ENCODE results near the gene CDC42SE2.

The CDC42SE2 gene, protein sequence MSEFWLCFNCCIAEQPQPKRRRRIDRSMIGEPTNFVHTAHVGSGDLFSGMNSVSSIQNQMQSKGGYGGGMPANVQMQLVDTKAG
- 538 to 703 reads per million in 2 donors for total RNA-seq

DNA sequence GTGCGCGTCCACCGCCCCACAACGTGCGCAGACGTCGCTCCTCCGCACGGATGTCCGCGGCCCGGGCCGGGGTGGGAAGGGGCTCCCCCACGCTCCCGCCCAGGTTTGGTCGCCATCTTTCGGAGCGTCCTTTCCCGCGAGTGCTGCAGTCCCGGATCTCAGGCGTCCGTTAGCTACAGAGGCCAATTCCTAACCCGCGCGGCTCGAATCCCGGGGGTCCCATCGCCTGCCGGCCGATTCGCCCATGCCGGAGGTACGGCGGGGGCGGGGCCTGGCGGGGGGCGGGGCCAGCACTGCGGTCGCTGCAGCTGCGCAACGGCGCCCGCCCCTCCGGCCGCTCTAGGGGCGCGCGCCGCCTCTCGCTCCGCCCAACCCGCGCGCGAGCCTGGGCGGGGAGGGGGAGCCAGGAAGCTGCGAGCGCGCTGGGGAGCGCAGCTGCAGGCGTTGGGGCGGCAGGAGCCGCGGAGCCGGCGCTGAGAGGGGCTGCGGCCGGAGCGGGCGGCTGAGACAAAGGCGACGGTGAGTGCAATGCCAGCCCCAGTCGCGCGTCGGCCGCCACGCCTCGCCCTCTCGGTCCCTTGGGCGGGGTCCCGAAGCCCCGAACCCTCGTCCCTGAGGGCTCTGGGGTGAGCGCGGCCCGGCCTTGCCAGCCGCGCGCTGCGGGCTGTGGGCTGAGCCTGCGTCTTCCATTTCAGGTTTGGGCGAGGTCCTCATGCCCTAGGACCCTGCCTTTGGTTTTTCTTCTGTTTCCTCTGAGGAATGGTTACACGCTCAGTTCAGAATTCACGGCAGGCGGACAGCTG, at the start of gene CDC42SE2:
TSS of gene CDC42SE2 (plus strand) at position 406 of the 803 bp plus-strand sequence. CDS start 95,441 bp downstream, outside the sequence.
- DNase-seq = peak; percentile 78

DNA sequence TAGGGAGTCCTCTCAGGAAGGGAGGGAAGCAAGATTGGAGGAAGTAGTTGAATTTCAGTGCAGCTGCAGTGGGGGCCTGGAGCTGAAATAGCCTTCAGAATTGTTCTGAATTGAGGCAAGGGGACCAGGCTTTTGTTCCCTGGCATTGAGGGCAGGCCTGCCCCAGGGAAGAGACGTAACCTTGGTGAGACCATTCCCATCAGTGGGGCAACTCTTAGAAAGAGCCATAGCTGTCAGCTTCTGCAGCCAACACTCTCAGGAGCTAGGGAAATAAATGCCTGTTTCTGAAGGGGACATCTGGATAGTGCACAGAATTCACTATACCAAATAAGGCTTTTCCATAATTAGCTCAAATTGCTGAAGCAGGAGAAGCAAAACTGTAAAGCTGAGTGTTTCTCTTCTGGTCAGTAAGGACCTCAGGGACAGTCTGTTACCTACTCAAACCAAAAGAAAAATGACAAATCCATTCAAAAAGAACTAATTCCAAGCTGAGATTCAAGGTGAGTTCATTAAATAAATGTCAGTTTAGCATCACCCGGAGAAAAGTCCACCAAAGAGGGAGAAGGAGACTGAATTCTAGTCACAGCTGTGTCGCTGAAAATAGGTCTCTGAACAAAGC, 49.1 kb upstream of the CDC42SE2 start:
- no peak for DNase-seq

DNA sequence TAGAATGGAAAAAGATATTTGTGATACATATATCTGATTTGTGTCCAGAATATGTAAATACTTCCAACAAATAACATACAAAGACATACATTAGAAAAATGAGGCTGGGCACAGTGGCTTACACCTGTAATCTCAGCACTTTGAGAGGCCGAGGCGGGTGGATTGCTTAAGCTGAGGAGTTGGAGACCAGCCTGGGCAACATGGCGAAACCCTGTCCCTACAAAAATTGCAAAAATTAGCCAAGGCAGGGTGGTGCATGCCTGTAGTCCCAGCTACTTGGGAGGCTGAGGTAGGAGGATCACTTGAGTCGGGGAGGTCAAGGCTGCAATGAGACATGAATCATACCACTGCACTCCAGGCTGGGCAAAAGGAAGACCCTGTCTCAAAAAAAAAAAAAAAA, 46.1 kb upstream of the CDC42SE2 start:
- no peak for DNase-seq

DNA sequence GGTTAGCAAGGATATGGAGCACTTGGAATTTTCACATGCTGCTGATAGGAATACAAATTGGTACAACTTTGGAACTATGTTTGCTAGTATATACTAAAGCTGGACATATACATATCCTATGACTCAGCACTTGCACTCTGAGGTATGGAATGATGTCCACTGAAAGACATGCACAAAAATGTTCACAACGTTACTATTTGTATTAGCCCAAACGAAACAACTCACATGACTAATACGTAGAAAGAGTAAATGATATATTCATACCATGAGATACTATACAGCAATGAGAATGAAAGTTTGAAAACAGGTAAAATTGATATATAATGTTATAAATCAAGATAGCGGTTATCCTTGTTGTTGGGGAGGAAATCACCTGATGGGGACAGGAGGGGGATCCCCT, 45.5 kb upstream of the CDC42SE2 start:
- no peak for DNase-seq

DNA sequence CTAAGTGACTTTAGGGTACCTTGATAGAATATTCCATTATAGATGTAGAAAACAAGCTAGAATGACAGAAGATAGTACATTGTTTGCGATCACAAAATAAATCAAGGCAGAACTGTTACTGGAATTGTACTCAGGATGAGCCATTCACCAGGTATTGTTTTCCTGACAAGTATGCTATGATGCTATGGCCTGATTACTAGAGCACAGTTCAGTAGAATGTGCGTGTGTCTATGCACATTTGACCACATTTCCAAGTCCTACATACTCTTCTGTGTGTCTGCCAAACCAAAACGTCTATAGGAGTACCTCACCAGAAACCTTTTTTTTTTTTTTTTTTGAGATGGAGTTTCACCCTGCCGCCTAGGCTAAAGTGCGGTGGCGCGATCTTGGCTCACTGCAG, 43.3 kb upstream of the CDC42SE2 start:
- DNase-seq = no peak

DNA sequence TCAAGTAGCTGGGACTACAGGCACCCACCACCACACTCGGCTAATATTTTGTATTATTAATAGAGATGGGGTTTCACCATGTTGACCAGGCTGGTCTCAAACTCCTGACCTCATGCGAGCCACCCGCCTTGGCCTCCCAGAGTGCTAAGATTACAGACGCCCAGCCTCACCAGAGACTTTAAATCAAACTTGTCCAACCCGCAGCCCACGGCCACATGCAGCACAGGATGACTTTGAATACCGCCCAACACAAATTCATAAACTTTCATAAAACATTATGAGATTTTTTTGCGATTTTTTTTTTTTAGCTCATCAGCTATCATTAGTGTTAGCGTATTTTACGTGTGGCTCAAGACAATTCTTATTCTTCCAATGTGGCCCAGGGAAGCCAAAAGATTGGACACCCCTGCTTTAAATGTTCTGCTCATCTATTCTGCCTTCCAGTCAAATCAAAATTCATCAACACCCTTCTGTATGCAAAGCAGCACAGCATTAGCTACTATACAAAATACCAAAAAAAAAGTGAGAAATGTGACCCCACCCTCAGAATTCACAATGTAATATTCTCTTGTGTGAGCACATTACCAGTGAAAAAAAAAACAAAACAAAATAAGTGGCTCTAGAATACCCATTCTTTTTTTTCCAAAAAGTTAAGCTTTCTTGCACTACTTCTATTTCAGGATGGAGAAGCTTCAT, 42.7 kb upstream of the CDC42SE2 start:
- no peak for DNase-seq

DNA sequence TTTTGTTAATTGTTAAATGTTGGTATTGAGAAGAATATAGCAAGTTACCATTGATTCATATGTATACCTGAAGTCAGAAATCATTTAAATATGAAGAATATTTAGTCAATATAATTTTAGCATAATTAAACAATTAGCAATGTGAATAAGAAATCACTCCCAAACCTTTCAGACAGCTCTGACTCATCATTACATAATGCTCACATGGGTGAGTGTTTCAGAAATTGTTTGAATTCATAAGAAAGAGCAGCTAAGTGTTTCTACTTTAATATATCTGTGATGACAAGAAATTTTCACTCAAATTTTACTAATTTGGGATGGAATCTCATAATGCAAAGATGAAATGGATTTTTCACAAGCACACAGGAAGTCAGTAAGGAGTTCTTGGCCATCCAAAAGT, 42.0 kb upstream of the CDC42SE2 start:
- no peak for DNase-seq

DNA sequence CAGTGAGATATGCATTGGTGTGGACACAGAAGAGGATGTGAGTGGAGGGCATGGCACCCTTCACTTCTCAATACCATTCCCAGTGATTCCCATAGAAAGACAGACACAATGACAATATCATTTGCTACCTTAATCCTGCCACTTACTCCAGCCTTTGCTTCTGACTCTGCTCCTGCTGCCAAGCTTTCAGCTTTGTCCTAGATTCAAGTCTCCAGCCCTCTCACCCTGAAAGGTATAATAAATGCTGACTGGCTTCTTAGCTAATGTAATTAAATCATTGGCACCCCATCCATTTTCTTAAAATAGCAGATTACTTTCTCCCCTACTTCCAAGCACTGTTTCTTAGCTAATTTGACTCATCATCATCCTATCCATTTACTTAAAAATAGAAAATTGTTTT, 41.1 kb upstream of the CDC42SE2 start:
- no peak for DNase-seq

DNA sequence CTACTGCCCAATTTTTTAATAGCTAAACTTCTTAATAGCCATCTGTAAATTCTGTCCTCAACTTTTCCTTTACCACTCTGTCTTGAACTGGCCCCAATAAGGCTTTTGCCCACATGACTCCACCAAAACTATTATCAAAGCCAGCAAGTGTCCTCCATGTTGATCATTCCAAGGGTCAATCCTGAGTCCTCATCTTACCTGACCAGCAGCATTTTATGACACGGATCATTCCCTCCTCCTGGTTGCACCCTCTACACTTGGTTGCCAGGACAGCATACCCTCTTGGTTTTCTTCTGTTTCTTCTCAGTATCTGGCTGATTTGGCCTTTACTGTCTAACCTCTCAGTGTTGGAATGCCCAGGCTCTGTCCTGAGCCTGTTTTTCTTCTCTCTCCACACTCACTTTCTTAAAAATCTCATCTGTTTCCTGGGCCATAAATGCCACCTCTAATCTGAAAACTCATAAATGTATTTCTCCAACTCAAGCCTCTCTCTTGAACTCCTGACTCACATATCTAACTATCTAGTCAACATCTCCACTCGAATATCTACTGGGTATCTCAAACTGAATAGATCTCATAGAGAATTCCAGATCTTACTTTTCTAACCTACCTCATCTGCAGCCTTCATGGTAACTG, 40.0 kb upstream of the CDC42SE2 start:
- DNase-seq = no peak

DNA sequence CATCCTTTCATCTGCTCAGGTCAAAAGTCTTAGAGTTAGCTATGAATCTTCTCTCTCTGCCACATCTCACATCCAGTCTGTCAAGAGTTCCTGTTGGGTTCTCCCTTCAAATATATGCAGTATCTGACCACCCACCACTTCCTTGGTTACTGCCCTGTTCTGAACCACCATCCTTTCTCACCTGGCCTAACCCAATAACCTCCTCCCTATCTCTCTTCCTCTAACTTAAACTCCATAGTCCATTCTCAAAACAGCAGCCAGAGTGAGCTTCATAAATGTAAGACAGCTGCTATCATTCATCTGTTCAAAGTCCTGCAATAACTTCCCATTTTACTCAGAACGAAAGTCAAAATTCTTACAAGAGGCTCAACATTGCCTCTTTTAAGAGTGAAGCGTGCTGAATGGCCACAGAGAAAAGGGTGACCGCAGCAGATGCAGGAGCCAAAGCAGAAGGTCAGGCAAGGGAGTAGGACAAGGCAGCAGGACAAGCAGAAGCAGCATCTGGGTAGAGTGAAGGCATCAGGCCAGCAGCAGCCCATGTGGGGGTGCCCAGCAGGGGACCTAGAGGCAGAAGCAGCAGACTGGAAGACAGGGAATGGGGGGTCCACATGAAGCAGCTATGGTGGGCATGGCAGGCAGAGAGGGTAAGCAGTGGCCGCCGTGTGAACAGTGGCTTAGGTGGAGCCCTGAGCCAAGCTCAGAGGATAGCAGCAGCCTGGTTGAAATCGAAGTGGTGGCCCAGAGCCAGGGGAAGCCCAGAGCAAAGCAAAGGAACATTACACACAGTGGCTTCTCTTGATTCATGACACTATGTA, 39.3 kb upstream of the CDC42SE2 start:
- no peak for DNase-seq

DNA sequence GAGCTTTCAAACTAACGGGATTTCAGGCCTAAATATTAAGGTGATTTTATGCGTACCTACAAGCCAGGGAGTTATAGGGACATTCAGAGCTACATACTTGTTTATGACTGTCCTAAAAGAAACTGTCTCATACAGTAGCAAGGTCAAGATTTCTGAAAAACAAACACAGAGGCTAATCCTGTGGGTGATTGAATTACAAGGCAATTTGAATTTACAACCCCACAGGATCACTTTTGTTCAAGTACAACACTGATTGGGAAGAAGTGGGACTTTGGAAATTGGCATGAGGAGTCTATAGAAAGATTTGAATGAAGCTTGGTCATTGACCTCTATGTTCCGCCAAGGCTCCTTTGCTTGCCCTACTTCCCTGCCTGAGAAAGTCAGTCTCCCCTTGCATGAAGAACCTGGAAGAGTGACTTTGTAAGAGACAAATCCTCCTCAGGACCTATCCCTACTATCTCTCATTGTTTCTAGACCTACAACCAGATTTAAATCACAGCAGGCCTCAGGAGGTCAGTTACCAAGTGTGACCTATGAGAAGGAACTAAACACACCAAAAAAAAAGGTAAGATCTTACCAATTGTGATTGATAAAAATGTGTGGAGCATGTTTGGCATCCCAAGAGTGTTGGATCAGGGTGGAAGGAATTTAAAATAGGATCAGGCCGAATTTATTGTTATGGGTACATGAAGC, 38.4 kb upstream of the CDC42SE2 start:
- no peak for DNase-seq

DNA sequence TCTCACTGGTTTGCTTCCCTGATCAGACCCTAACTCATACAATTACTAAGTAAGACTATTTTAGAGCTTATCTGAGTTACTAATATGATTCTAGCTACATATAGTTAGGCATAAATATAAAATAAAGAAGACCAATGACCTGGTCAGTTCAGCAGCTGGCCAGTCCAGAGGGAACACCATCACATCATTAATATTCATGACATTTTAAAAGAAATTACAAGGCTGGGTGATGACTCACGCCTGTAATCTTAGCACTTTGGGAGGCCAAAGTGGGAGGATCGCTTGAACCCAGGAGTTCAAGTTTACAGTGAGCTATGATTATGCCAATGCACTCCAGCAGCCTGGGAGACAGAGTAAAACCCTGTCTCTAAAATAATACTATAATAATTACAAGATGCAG, 37.0 kb upstream of the CDC42SE2 start:
- no peak for DNase-seq

DNA sequence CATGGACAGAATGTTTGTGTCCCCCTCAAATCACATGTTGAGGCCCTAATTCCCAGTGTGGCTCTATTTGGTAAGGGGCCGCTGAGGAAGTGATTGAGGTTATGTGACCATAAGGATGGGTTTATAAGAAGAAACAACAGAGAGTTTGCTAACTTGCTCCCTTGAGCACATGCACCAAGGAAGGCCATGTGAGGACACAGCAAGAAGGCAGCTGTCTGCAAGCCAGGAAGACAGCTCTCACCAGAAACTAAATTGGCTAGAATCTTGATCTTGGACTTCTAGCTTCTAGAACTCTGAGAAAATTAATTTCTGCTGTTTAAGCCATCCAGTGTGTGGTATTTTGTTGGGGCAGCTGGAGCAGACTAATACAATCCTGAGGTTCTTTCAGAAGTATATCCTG, 35.2 kb upstream of the CDC42SE2 start:
- no peak for DNase-seq

DNA sequence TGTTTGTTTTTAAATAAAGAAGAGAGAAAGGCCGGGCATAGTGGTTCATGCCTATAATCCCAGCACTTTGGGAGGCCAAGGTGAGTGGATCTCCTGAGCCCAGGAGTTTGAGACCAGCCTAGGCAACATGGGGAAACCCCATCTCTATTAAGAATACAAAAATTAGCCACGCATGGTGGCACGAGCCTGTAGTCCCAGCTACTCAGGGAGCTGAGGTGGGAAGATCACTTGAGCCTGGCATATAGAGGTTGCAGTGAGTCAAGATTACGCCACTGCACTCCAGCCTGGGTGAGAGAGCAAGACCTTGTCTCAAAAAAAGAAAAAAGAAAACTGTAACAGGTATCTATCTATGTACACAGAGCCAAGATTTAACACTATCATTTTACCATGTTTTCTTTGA, 34.2 kb upstream of the CDC42SE2 start:
- DNase-seq = no peak

DNA sequence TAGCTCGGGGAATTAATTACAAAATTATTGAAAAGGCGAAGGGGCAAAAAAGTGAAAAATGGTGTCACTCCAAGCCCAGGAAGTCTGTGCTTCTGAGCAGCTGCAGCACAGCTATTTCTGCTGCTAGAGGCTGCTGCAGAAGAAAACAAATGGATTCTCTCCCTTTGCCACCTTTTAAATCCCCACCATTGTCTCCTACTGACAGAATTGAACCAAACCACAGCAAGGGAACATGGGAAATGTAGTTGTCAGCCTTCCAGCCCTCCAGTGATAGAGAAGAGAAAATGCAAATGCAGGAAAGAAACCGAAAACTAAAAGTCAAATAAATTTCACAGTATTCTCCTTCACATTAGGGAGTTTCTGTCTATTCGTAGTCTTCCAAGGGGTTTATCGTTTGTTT, 33.4 kb upstream of the CDC42SE2 start:
- no peak for DNase-seq

DNA sequence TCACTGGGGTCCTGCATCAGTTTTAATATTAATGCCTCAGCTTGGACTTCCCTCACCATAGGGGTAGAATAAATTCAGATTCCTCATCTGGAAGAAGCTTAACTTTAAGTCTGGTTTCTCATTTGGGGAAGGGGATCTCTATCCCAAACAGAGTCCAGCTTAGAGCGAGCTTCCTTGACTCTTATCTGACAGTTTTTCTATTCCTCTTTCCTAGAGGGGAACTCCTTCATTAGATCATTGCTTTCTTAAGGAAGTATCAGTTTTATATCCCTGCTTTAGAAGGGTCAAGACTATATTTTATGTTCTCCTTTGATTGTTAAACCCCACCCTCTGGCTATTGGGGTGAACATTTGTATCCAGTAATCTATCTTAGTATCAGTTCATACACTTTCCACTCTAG, 24.2 kb upstream of the CDC42SE2 start:
- DNase-seq = no peak

DNA sequence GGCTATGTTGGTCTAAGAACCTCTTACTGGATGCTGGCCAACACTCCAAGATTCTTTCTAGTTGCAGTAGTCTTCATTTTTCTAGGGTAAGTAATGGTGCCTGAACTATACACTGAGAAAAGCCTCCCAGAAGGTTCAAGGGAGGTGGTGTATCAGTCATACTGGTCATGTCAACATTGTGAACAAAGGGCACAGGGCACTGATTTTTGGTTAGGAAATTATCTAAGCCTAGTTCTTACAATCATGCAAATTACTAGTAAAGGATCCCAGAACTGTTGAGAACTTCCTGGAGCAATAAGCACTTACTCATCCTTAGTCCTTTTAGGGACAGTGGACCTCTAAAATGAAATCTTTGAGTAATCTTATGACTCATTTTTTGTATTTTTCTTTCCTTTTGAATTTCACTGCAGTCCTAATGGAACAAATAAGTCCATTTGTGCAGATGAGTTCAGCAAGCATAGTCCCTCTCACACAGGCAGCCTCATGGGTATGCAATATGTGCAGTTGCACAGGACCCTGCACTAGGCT, 21.1 kb upstream of the CDC42SE2 start:
- no peak for DNase-seq

DNA sequence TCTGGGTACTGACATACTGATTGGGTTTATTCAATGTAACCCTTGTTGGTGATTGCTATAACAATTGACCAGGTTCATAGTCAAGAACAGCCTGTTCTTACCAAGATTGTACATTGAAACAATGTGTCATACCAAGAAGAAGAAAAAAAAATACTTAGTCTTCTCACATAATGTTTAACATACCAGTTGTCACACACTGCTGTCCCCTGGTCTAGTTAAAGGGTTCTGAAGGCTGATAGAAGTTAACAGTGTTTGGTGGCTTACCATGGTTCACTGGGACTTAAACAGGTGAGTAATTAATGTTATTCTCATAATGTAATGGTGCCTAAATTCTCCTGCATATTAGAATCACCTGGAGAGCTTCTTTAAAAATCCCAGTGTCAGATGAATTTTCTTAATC, 18.5 kb upstream of the CDC42SE2 start:
- no peak for DNase-seq

DNA sequence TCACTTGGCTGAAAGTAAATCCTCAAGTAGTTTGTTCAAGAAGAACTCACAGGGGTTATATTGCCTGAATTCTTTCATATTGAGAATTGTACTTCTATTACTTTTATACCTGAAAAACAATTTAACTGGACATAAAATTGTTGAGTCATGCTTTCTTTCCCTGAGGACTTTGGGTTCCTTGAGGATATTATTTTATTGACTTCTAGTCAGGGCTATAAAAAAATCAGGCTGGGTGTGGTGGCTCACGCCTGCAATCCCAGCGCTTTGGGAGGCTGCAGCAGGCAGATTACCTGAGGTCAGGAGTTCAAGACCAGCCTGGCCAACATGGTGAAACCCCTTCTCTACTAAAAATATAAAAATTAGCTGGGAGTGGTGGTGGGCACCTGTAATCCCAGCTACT, 17.9 kb upstream of the CDC42SE2 start:
- DNase-seq = no peak

DNA sequence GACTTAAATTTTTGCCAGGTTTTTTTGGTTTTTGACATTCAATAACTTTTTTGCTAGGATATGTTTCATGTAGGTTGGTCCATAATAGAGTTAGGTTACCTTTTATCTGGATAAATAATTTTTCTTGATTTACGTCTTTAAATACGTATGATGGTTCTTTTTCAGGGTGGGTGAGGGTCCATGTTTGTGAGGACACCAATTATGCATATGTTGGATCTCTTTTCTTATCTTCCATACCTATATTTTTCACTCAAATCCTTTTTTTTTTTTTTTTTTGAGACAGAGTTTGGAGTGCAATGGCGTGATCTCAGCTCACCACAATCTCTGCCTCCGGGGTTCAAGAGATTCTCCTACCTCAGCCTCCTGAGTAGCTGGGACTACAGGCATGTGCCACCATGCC, 17.3 kb upstream of the CDC42SE2 start:
- DNase-seq = no peak

DNA sequence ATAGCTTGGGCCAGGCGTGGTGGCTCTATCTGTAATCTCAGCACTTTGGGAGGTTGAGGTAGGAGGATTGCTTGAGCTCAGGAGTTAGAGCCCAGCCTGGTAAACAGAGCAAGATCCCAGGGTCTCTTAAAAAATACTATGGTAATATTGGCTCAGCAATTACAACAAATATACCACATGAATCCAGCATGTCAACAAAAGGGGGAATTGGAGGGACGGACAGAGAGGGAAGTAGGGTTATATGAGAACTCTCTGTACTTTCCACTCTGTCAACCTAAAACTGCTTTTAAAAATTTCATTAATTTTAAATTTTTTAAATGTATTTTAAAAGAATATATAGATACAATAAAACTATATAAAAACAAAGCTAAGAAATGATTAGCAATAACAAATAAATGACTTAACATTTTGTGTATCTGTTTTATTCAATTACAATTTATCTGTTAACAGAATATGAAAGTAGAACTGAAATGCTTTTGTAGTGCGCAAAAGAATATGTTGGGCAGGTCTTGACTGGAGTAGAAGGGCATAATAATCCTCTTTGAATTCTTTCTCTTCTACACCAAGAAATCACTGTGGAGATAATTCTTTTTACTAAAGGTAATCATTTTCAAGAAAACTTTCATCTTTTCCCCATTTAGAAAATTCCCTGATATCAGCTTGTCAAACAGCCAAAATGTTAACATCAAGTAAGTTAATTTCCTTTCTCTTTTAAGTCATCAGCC, 12.9 kb upstream of the CDC42SE2 start:
- DNase-seq = no peak
